H9 (cell line): ENCODE data around the gene EAF1. TPM values are rescaled to one million over a fixed set of nuclear protein-coding genes. Genes with fewer than 3 reads are reported as not detected.

Experiments used
- DNase-seq: peaks from one replicate; pipeline ENCODE4 v3.0.0-alpha.2; 2017
- H2AFZ ChIP-seq: one replicate; pipeline ENCODE4 v1.6.1; 2013; ENCODE audit warnings: mild to moderate bottlenecking, low read length, control low read depth, moderate library complexity
- H2AK5ac ChIP-seq: 2 replicates; pipeline ENCODE4 v1.6.1; 2013; ENCODE audit warnings: low read length, control low read depth, mixed read lengths; ENCODE audit not compliant: insufficient read length
- H2BK120ac ChIP-seq: one replicate; pipeline ENCODE4 v1.6.1; 2013; ENCODE audit warnings: low read depth, mild to moderate bottlenecking, low read length, control low read depth, inconsistent platforms; ENCODE audit not compliant: poor library complexity, severe bottlenecking
- H2BK12ac ChIP-seq: 2 replicates; pipeline ENCODE4 v1.6.1; 2013; ENCODE audit warnings: low read length, control low read depth, mixed read lengths, low read depth; ENCODE audit not compliant: insufficient read length
- H2BK15ac ChIP-seq: 2 replicates; pipeline ENCODE4 v1.6.1; 2013; ENCODE audit warnings: low read depth, low read length, control low read depth
- H2BK20ac ChIP-seq: one replicate; pipeline ENCODE4 v1.6.1; 2013; ENCODE audit warnings: low read depth, mild to moderate bottlenecking, low read length, control low read depth, inconsistent platforms; ENCODE audit not compliant: poor library complexity, severe bottlenecking
- H2BK5ac ChIP-seq: 2 replicates; pipeline ENCODE4 v1.6.1; 2013; ENCODE audit warnings: low read length, control low read depth, mixed read lengths; ENCODE audit not compliant: insufficient read length
- H3K14ac ChIP-seq: 2 replicates; pipeline ENCODE4 v1.6.1; 2013; ENCODE audit warnings: low read length, control low read depth; ENCODE audit not compliant: insufficient read depth
- H3K18ac ChIP-seq: 2 replicates; pipeline ENCODE4 v1.6.1; 2013; ENCODE audit warnings: low read depth, mild to moderate bottlenecking, mixed read lengths, low read length, control low read depth; ENCODE audit not compliant: insufficient read length
- H3K23ac ChIP-seq: 2 replicates; pipeline ENCODE4 v1.6.1; 2013; ENCODE audit warnings: low read length, control low read depth, mixed read lengths, low read depth; ENCODE audit not compliant: insufficient read length
- H3K23me2 ChIP-seq: 2 replicates; pipeline ENCODE4 v1.6.1; 2013; ENCODE audit warnings: low read depth, mild to moderate bottlenecking, mixed read lengths, low read length, control low read depth; ENCODE audit not compliant: insufficient read length, poor library complexity, severe bottlenecking
- H3K27ac ChIP-seq: 2 replicates; pipeline ENCODE4 v1.5.1; 2013; ENCODE audit warnings: low read length, control low read depth, mixed read lengths, low read depth; ENCODE audit not compliant: insufficient read length
- H3K27me3 ChIP-seq: 2 replicates; pipeline ENCODE4 v1.6.1; 2013; ENCODE audit warnings: low read length, control low read depth, inconsistent platforms; ENCODE audit not compliant: insufficient read depth
- H3K4ac ChIP-seq: 2 replicates; pipeline ENCODE4 v1.6.1; 2013; ENCODE audit warnings: low read depth, mild to moderate bottlenecking, control low read depth, inconsistent platforms, low read length, moderate library complexity
- H3K4me1 ChIP-seq: 2 replicates; pipeline ENCODE4 v1.6.1; 2013; ENCODE audit warnings: low read length, control low read depth, inconsistent platforms; ENCODE audit not compliant: insufficient read depth
- H3K4me2 ChIP-seq: 2 replicates; pipeline ENCODE4 v1.6.1; 2013; ENCODE audit warnings: low read length, control low read depth, mixed read lengths; ENCODE audit not compliant: insufficient read length, insufficient read depth
- H3K56ac ChIP-seq: 2 replicates; pipeline ENCODE4 v1.6.1; 2013; ENCODE audit warnings: low read depth, mild to moderate bottlenecking, mixed read lengths, low read length, control low read depth; ENCODE audit not compliant: insufficient read length
- H3K79me1 ChIP-seq: 2 replicates; pipeline ENCODE4 v1.6.1; 2013; ENCODE audit warnings: low read depth, mild to moderate bottlenecking, moderate library complexity, low read length, control low read depth, inconsistent platforms; ENCODE audit not compliant: insufficient read depth, poor library complexity, severe bottlenecking
- H3K79me2 ChIP-seq: 2 replicates; pipeline ENCODE4 v1.6.1; 2013; ENCODE audit warnings: low read length, control low read depth, inconsistent platforms; ENCODE audit not compliant: insufficient read depth
- H3K9ac ChIP-seq: 2 replicates; pipeline ENCODE4 v1.6.1; 2013; ENCODE audit warnings: low read length, control low read depth, mixed read lengths; ENCODE audit not compliant: insufficient read length; ENCODE audit errors: extremely low read depth
- H3K9me3 ChIP-seq: one replicate; pipeline ENCODE4 v1.6.1; 2013; ENCODE audit warnings: low read depth, low read length, inconsistent platforms; ENCODE audit not compliant: control insufficient read depth
- H3T11ph ChIP-seq: one replicate; pipeline ENCODE4 v1.6.1; 2013; ENCODE audit warnings: mild to moderate bottlenecking, low read length, control low read depth, inconsistent platforms
- H4K20me1 ChIP-seq: one replicate; pipeline ENCODE4 v1.6.1; 2013; ENCODE audit not compliant: control insufficient read depth, insufficient read length, insufficient read depth
- H4K5ac ChIP-seq: 2 replicates; pipeline ENCODE4 v1.6.1; 2013; ENCODE audit warnings: low read depth, mild to moderate bottlenecking, mixed read lengths, low read length, control low read depth; ENCODE audit not compliant: insufficient read length
- H4K8ac ChIP-seq: replicated peaks from 2 replicates; pipeline ENCODE4 v1.6.1; 2013; ENCODE audit warnings: low read length, control low read depth, mixed read lengths, low read depth; ENCODE audit not compliant: insufficient read length
- H4K91ac ChIP-seq: 2 replicates; pipeline ENCODE4 v1.6.1; 2013; ENCODE audit warnings: low read depth, mild to moderate bottlenecking, moderate library complexity, mixed read lengths, low read length, control low read depth; ENCODE audit not compliant: insufficient read length
- H3K27ac Mint-ChIP-seq, 3 experiments: 2 replicates in 2 of 3; 3 replicates in 1 of 3; pipeline ENCODE4 v1.8.0; 2020 to 2021; ENCODE audit warnings: mixed read lengths in 3 of 3, mild to moderate bottlenecking in 1 of 3, moderate library complexity in 1 of 3
- H3K27me3 Mint-ChIP-seq: 2 replicates; pipeline ENCODE4 v1.8.0; 2021; ENCODE audit warnings: low read depth, mild to moderate bottlenecking, moderate library complexity, mixed read lengths
- H3K36me3 Mint-ChIP-seq, 3 experiments: 2 replicates in 2 of 3; 3 replicates in 1 of 3; pipeline ENCODE4 v1.8.0; 2020 to 2021; ENCODE audit warnings: low read depth in 3 of 3, mixed read lengths in 3 of 3; ENCODE audit not compliant: insufficient read depth in 1 of 3
- H3K4me1 Mint-ChIP-seq, 2 experiments: 2 replicates each; pipeline ENCODE4 v1.8.0; 2020; ENCODE audit warnings: mixed read lengths in 2 of 2
- H3K4me3 Mint-ChIP-seq, 2 experiments: 2 replicates in 1 of 2; 3 replicates in 1 of 2; pipeline ENCODE4 v1.8.0; 2020 to 2021; ENCODE audit warnings: mild to moderate bottlenecking in 2 of 2, mixed read lengths in 2 of 2, moderate library complexity in 1 of 2
- H3K9me3 Mint-ChIP-seq, 2 experiments: 2 replicates in 1 of 2; 3 replicates in 1 of 2; pipeline ENCODE4 v1.8.0; 2020; ENCODE audit warnings: mild to moderate bottlenecking in 2 of 2, mixed read lengths in 2 of 2, moderate library complexity in 1 of 2
- WGBS: extraction: QIAGEN DNeasy Blood & Tissue Kit; methylation state at CpG from one replicate; pipeline ENCODE4 v1.1.7; 2013; ENCODE audit warnings: missing lambda C conversion rate, low lambda C conversion rate, mixed read lengths; ENCODE audit not compliant: insufficient read length; ENCODE audit errors: extremely low coverage; 5-methylcytosine and 5-hydroxymethylcytosine counted together
- total RNA-seq: library from RNA; stranded (reverse); gene quantifications from 2 replicates; pipeline ENCODE4 v1.2.1, GENCODE V29; 2021
- TF ChIP-seq, protein P1 (sequence below): fragments of 200-600 bp; sonication (generic); conservative IDR thresholded peaks from 3 replicates; pipeline ENCODE4 v1.8.0; 2021; ENCODE audit warnings: antibody characterized with exemption, mild to moderate bottlenecking

EAF1 gene
- total RNA-seq, 1 experiment from 2014 or later: 34.3 TPM

GRCh38 chr3:15426579-15427118, 749 bp upstream of the EAF1 start:
- Mint-ChIP-seq H3K9me3 (no peaks in the 10 kb centered on the region), H3K4me1 (peaks cover 23 to 24% of the 10 kb centered on the region in 2 experiments), H3K27me3 (no peaks in the 10 kb centered on the region; the same call in 1 of the 2 replicates), H3K4me3 (peak overlapping the region; percentile 96 to 99), H3K27ac (peak overlapping the region; percentile 98 to 99 (median 99); a peak in 6 of 7 replicates), H3K36me3 (peaks cover 7 to 42% (median 41%) of the 10 kb centered on the region in 3 experiments; a peak in 6 of 7 replicates)
- WGBS: no CpG with 5 or more reads among the region's 16 CpGs
- Histone ChIP-seq H2BK5ac (peak overlapping the region; percentile 57), H4K8ac (peak overlapping the region; percentile 100), H3K56ac (no peak overlapping the region), H2AK5ac (no peak overlapping the region), H3K79me2 (peaks cover 13% of the 10 kb centered on the region; the same call in 1 of the 2 replicates), H4K5ac (peak overlapping the region; percentile 79), H2BK20ac (no peak overlapping the region), H3K14ac (peak overlapping the region; percentile 98), H3K4me2 (peak overlapping the region; percentile 96), H3K4ac (no peak overlapping the region), H2AFZ (no peak overlapping the region), H2BK15ac (no peak overlapping the region), H3K9me3 (no peaks in the 10 kb centered on the region), H3K18ac (no peak overlapping the region), H3K27ac (peak overlapping the region; percentile 59), H4K91ac (no peak overlapping the region), H3T11ph (no peak overlapping the region), H2BK12ac (no peak overlapping the region), H3K9ac (peak overlapping the region; percentile 83), H3K79me1 (no peaks in the 10 kb centered on the region), H4K20me1 (no peaks in the 10 kb centered on the region), H3K27me3 (no peaks in the 10 kb centered on the region), H3K23me2 (peaks cover 19% of the 10 kb centered on the region), H3K23ac (no peak overlapping the region), H2BK120ac (no peak overlapping the region), H3K4me1 (no peaks in the 10 kb centered on the region)
- DNase-seq: no peak
- TF ChIP-seq, protein P1, sequence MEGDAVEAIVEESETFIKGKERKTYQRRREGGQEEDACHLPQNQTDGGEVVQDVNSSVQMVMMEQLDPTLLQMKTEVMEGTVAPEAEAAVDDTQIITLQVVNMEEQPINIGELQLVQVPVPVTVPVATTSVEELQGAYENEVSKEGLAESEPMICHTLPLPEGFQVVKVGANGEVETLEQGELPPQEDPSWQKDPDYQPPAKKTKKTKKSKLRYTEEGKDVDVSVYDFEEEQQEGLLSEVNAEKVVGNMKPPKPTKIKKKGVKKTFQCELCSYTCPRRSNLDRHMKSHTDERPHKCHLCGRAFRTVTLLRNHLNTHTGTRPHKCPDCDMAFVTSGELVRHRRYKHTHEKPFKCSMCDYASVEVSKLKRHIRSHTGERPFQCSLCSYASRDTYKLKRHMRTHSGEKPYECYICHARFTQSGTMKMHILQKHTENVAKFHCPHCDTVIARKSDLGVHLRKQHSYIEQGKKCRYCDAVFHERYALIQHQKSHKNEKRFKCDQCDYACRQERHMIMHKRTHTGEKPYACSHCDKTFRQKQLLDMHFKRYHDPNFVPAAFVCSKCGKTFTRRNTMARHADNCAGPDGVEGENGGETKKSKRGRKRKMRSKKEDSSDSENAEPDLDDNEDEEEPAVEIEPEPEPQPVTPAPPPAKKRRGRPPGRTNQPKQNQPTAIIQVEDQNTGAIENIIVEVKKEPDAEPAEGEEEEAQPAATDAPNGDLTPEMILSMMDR: no peak
